HepG2 (cell line): ENCODE data around the gene WWC1. TPM values are rescaled to one million over a fixed set of nuclear protein-coding genes. Genes with fewer than 3 reads are reported as not detected.

Experiments
- GATAD2A ChIP-seq: IDR thresholded peaks from 2 replicates; pipeline ENCODE4 v1.6.1; 2016
- HNF1A ChIP-seq, 2 experiments: sonication (generic) in 1 of 2; formaldehyde crosslinking in 1 of 2; IDR thresholded peaks; 2 replicates each; pipeline versions ENCODE4 v1.4.0 to v1.6.1; 2016 to 2020; ENCODE audit warnings: borderline replicate concordance in 1 of 2, low read depth in 1 of 2, mild to moderate bottlenecking in 1 of 2, missing genetic modification reagents in 1 of 2
- IRX3 ChIP-seq: sonication (generic); formaldehyde crosslinking; IDR thresholded peaks from 2 replicates; pipeline ENCODE4 v1.8.1; 2023; ENCODE audit warnings: mild to moderate bottlenecking, low read depth, missing genetic modification reagents, borderline replicate concordance
- MAFK ChIP-seq, 2 experiments: IDR thresholded peaks in 1 of 2; conservative IDR thresholded peaks in 1 of 2; 2 replicates each; pipeline ENCODE4 v1.6.1; 2011; ENCODE audit warnings: improper control_type of control experiment in 2 of 2, low read length in 2 of 2
- MAX ChIP-seq: IDR thresholded peaks from 2 replicates; pipeline ENCODE4 v1.6.1; 2012; ENCODE audit warnings: inconsistent platforms
- NFE2L1 ChIP-seq: sonication (generic); formaldehyde crosslinking; IDR thresholded peaks from 2 replicates; pipeline ENCODE4 v1.4.0; 2020; ENCODE audit warnings: missing genetic modification reagents, mild to moderate bottlenecking, borderline replicate concordance
- TP53 ChIP-seq: sonication (generic); formaldehyde crosslinking; conservative IDR thresholded peaks from 2 replicates; pipeline ENCODE4 v1.4.0; 2020; ENCODE audit warnings: missing genetic modification reagents
- ZFY ChIP-seq: sonication (generic); formaldehyde crosslinking; IDR thresholded peaks from 2 replicates; pipeline ENCODE4 v1.4.0; 2020; ENCODE audit warnings: missing genetic modification reagents
- polyA plus RNA-seq, 8 experiments: library from polyadenylated mRNA; depleted of rRNA in 3 of 8; stranded (reverse) in 7 of 8; unstranded in 1 of 8; fragments of >200 nt; fragmentation: Illumina TruSeq in 4 of 8; extraction: Trizol in 4 of 8; gene quantifications; 2 replicates each; pipeline versions ENCODE4 v1.2.1 to v1.2.3, GENCODE V29; 2011 to 2016; ENCODE audit warnings: low read depth in 4 of 8, missing spikeins in 1 of 8, mixed read lengths in 1 of 8; ENCODE audit not compliant: insufficient read depth in 1 of 8
- total RNA-seq, 5 experiments: library from RNA; depleted of rRNA; stranded (reverse); fragments of >200 nt; fragmentation: Illumina TruSeq; extraction: Trizol; gene quantifications; 2 replicates each; pipeline ENCODE4 v1.2.3, GENCODE V29; 2016; ENCODE audit warnings: low read depth in 1 of 5

The WWC1 gene
- total and polyA plus RNA-seq, 2 of the 13 experiments (the other 11 are each of a cell fraction or from before 2014, with no cell fraction given): 8.3 to 17.9 TPM

GRCh38 chr5:168423971-168424370 lies 132.5 kb downstream of the WWC1 start (continued):
- peak; percentile 69; the same call in 1 of the 2 replicates for TF ChIP-seq HNF1A (IDR thresholded peaks at IDR 0.05; ENCODE audit: low read depth)
- 0 out of 2 replicates have a peak, but pooled peaks have one; percentile 36 for TF ChIP-seq HNF1A (CRISPR knock-in tag; IDR thresholded peaks at IDR 0.05; ENCODE audit: borderline replicate concordance)
- TF ChIP-seq MAFK (conservative IDR thresholded peaks at IDR 0.05 in 1 of 2, IDR thresholded peaks at IDR 0.05 in 1 of 2; ENCODE audit: low read length in 2 of 2): 0 out of 4 replicates have a peak, but pooled peaks of 1 of the 2 experiments have one; percentile 5
- no peak for TF ChIP-seq MAX
- no peak for TF ChIP-seq NFE2L1
- TF ChIP-seq GATAD2A: 0 out of 2 replicates have a peak, but pooled peaks have one; percentile 28
- no peak for TF ChIP-seq ZFY
- TF ChIP-seq IRX3 (CRISPR knock-in tag): no peak
- no peak for TF ChIP-seq TP53 (CRISPR knock-in tag)
- TF ChIP-seq, all 625 proteins: peak for 10
